A375 (cell line): Measurements from ENCODE around the gene DCAF17. TPM values are rescaled to one million over a fixed set of nuclear protein-coding genes. Genes with fewer than 3 reads are reported as not detected.

ENCODE experiments used
- small RNA-seq: library from RNA; depleted of rRNA; stranded (forward); fragments of <200 nt; gene quantifications from one replicate; pipeline ENCODE3, GENCODE V24; 2014
- total RNA-seq: library from RNA; depleted of rRNA; stranded (reverse); fragments of >200 nt; shearing (Covaris generic); gene quantifications from 2 replicates; pipeline ENCODE4 v1.2.3, GENCODE V29; 2014; rRNA removed

DCAF17 gene
- total RNA-seq = 2.7 and 5.1 TPM in 2 replicates

GRCh38 chr2:171434013-171434989 lies at the start of gene DCAF17:
Gene DCAF17, plus strand, starts transcription at chr2:171434226. Its CDS starts 352 bp downstream, at chr2:171434578.

GRCh38 chr2:171433763-171434012 lies 338 bp upstream of the DCAF17 start, which contains the start of gene METTL8:
Gene METTL8, minus strand, starts transcription at chr2:171433990. Its CDS starts 41,805 bp downstream, at chr2:171392185.

GRCh38 chr2:171522052-171522787 lies 88.2 kb downstream of the DCAF17 start, which contains the start of gene CYBRD1:
Gene CYBRD1, plus strand, starts transcription at chr2:171522474. Its CDS starts 72 bp downstream, at chr2:171522546.

Small RNA genes within 50 kb of the gene (small RNA-seq; reads per million reads assigned to genes)
- not detected for gene AC007969.2

Other genes starting within 250 kb of the DCAF17 start
- 6.2 and 9.8 TPM in 2 replicates for gene METTL8, start 236 bp upstream of the DCAF17 start, total RNA-seq
- 10.3 and 12.3 TPM in 2 replicates for gene CYBRD1, start 88.2 kb downstream of the DCAF17 start, total RNA-seq